ENCODE measurements around the gene OR2T10. TPM values are rescaled to one million over a fixed set of nuclear protein-coding genes. Genes with fewer than 3 reads are reported as not detected.

Gene OR2T10
- total RNA-seq, 1 donor from 2014 or later: not detected

DNA sequence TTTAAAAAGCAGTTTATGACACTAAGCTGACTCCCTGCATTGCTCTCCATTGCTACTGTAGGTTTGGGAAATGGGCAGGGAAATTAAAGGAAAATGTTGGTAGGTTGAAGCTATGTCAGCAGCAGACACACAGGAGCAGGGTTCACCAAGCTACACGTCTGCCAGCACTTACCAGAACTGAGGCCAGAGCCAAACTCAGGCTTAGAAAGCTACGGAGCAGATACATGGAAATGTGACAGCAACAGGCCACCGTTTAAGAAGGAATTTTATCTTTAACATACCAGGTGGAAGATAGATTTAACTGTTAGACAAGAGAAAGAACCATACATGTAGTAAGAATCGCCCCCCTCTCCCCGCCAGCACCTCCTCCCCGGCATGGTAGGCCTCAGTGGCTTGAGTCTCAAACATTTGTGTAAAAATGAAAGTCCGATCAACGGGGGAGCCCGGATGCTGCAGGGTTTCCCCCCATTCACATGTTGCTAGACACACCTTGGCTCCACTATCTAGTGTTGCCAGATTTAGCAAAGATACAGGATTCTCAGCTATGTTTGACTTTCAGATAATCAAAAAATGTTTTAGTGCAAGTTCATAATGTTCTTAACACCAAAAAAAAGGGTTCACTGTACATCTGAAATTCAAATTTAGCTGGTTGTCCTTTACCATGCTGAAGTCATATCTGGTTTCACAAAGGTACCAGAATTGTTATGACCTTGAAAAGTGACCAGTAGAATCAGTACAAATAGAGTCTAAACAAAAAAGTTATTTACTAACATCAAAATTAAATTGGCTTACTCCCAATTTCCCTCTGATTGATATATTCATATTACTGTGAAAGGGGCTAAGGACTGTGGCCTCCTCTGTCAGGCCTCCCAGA, 30.7 kb upstream of the OR2T10 start:
- H3K4me3 ChIP-seq (ENCODE audit: low read depth, low read length): no peak overlapping the region
- DNase-seq (ENCODE audit: low read depth): no peak
- TF ChIP-seq, protein P1, sequence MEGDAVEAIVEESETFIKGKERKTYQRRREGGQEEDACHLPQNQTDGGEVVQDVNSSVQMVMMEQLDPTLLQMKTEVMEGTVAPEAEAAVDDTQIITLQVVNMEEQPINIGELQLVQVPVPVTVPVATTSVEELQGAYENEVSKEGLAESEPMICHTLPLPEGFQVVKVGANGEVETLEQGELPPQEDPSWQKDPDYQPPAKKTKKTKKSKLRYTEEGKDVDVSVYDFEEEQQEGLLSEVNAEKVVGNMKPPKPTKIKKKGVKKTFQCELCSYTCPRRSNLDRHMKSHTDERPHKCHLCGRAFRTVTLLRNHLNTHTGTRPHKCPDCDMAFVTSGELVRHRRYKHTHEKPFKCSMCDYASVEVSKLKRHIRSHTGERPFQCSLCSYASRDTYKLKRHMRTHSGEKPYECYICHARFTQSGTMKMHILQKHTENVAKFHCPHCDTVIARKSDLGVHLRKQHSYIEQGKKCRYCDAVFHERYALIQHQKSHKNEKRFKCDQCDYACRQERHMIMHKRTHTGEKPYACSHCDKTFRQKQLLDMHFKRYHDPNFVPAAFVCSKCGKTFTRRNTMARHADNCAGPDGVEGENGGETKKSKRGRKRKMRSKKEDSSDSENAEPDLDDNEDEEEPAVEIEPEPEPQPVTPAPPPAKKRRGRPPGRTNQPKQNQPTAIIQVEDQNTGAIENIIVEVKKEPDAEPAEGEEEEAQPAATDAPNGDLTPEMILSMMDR (conservative IDR thresholded peaks at IDR 0.05; ENCODE audit: low read depth, low read length): no peak

DNA sequence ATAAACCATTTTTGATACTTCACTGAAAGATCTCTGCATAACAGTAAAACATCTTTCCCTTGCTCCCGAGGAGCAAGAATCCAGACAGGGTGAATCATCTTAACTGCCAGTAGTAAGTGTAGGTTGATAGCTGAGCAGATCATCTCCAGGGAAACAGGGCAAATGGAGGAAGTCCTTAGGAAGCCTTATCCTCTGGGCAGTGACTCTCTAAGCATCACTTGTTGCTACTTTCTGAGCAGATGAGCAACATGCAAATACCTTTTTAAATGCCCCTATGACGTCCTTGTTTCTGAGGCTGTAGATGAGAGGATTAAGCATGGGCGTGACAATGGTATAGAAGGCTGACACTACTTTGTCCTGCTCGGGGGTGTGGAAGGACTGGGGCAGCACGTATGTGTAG, 28.5 kb upstream of the OR2T10 start:
- no peak for DNase-seq (ENCODE audit: low read depth)
- TF ChIP-seq, protein P1 (conservative IDR thresholded peaks at IDR 0.05; ENCODE audit: low read depth, low read length): no peak
- H3K4me3 ChIP-seq (ENCODE audit: low read depth, low read length): no peak overlapping the region

DNA sequence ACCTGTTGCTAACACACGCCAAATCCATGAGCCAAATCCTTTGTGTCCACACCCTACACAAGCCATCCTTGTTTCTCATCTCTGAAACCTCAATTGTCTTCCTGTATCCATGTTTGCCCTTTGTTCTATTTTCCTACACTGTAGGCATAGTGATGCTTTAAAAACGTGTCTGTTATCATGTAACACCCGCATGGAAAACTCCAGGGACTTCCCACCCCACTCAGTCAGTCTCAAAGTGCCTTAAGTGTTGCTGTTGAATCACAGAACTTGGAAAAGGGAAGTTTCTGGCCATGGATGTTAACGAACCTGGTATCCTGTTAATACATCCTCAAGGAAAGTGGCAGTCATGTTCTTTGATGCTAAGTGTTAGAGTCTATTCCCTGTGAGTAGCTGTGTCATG, 27.7 kb upstream of the OR2T10 start:
- DNase-seq (ENCODE audit: low read depth): no peak
- H3K4me3 ChIP-seq (ENCODE audit: low read depth, low read length): no peak overlapping the region
- TF ChIP-seq, protein P1 (conservative IDR thresholded peaks at IDR 0.05; ENCODE audit: low read depth, low read length): no peak

DNA sequence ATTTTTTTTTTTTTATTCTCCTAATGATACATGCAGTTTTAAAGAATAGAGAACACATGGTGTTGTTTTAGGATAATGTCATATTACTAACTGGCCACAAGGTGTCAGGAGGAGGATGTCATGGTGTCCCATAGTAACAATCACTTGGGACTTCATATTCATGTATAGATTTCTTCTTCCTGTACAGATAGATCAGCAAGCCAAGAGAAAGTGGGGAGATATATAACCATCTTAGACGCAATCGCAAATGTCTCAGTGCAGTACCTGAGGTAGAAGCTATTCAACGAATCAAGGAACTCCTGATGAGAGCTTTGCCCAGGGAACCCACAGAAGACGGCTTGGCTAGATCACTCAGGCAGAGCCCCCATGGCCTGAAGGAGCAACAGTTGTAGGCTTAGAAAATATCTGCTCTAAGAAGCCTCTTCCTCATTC, 25.1 kb upstream of the OR2T10 start:
- DNase-seq (ENCODE audit: low read depth): no peak
- H3K4me3 ChIP-seq (ENCODE audit: low read depth, low read length): no peak overlapping the region
- TF ChIP-seq, protein P1 (conservative IDR thresholded peaks at IDR 0.05; ENCODE audit: low read depth, low read length): peak; percentile 70

DNA sequence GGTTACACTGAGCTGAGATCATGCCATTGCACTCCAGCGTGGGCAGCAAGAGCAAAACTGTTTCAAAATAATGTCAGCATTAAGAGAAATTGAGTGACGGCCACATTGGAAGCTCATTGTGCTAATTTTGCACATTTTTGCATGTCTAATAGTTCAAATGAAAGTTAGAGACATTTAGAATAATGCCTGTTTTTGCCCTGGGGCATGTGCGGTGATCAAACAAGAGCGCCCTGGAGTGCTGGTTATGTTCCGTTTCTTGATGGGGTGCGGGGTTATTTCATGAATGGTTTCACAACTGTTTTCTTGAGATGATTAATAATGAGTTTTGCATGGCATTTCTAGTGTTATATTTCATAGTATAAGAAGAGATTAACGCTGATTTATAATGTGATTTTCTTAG, 24.3 kb upstream of the OR2T10 start:
- TF ChIP-seq, protein P1 (conservative IDR thresholded peaks at IDR 0.05; ENCODE audit: low read depth, low read length): no peak
- no peak for DNase-seq (ENCODE audit: low read depth)
- H3K4me3 ChIP-seq (ENCODE audit: low read depth, low read length): no peak overlapping the region

DNA sequence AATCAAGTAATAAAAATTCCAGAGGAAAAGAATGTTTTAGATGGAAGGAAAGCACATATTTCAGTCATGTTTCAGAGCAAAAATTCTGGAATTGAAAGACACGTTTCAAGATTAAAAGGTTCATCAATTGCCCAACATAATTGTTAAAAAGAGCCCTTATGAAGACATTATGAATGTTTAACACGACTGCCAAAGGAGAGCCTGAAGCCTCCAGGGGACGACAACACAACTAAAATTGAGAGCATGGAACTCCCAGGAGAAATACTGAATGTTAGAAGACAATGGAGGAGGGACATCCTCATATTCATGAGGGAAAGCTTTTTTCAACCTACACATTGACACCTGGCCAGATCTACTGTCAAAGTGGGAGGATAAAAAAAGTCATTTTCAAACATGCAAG, 21.4 kb upstream of the OR2T10 start:
- DNase-seq (ENCODE audit: low read depth): no peak
- TF ChIP-seq, protein P1 (conservative IDR thresholded peaks at IDR 0.05; ENCODE audit: low read depth, low read length): peak; percentile 91
- no peak overlapping the region for H3K4me3 ChIP-seq (ENCODE audit: low read depth, low read length)

DNA sequence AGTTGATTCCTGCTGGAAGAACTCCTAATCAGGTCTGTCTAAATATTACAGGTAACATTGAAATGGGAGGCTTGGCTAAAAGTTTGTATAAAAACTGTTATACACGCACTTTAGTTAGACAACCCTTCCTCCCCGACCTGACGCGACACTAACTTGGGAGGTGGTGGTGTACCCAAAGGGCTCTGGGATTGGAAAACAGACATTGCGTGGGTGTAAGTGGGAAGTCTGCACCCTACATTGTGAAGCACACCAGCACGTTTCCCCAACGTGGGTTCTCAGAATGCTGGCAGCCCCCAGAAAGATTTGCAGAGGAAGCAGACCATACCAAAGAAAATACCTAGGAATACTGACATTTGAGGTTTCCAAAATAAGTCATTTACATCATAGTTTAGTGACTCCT, 20.6 kb upstream of the OR2T10 start:
- H3K4me3 ChIP-seq (ENCODE audit: low read depth, low read length): no peak overlapping the region
- TF ChIP-seq, protein P1 (conservative IDR thresholded peaks at IDR 0.05; ENCODE audit: low read depth, low read length): no peak
- no peak for DNase-seq (ENCODE audit: low read depth)
